GM19023 (cell line): ENCODE measurements around the gene TEX38.
"Not testable (repeated sequence)": the region's sequence is repeated elsewhere in the genome, so short reads cannot be mapped to it uniquely, and the experiment has no call there.

Experiments
- ATAC-seq: cut with Tn5 transposase; IDR thresholded peaks from one replicate; pipeline ENCODE4 v1.9.1; 2021; ENCODE audit warnings: mild to moderate bottlenecking, moderate library complexity; ENCODE audit not compliant: unreplicated experiment

Gene TEX38

GRCh38 chr1:46654698-46655097 is 17.0 kb upstream of the TEX38 start:
- ATAC-seq: not testable (repeated sequence)

GRCh38 chr1:46655848-46656247 is 15.8 kb upstream of the TEX38 start:
- no peak for ATAC-seq

- ATAC-seq: no peak
These were observed 15.0 kb upstream of the TEX38 start for GRCh38 chr1:46656643-46657042.

GRCh38 chr1:46657775-46658174 is 13.9 kb upstream of the TEX38 start:
- no peak for ATAC-seq

- ATAC-seq: no peak
These were observed 12.3 kb upstream of the TEX38 start for GRCh38 chr1:46659307-46659870.

DNA sequence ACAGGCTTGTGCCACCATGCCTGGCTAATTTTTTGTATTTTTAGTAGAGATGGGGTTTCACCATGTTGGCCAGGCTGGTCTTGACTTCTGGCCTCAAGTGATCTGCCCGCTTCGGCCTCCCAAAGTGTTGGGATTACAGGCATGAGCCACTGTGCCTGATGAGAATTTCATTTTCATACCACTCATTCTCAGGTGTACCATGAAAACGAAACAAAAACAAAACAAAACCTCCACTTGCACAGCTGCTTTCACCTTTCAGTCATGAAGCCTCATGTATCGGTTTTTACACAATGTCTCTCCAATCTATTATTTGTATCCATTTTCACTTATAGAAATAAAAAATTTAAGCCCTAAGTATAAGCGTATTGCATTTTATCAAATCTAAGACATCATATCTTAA is 11.5 kb upstream of the TEX38 start:
- peak; percentile 62 for ATAC-seq

- ATAC-seq: not testable (repeated sequence)
These were observed 8.7 kb upstream of the TEX38 start for GRCh38 chr1:46662919-46663318.

- no peak for ATAC-seq
These were observed 5.7 kb upstream of the TEX38 start for GRCh38 chr1:46665983-46666382.

DNA sequence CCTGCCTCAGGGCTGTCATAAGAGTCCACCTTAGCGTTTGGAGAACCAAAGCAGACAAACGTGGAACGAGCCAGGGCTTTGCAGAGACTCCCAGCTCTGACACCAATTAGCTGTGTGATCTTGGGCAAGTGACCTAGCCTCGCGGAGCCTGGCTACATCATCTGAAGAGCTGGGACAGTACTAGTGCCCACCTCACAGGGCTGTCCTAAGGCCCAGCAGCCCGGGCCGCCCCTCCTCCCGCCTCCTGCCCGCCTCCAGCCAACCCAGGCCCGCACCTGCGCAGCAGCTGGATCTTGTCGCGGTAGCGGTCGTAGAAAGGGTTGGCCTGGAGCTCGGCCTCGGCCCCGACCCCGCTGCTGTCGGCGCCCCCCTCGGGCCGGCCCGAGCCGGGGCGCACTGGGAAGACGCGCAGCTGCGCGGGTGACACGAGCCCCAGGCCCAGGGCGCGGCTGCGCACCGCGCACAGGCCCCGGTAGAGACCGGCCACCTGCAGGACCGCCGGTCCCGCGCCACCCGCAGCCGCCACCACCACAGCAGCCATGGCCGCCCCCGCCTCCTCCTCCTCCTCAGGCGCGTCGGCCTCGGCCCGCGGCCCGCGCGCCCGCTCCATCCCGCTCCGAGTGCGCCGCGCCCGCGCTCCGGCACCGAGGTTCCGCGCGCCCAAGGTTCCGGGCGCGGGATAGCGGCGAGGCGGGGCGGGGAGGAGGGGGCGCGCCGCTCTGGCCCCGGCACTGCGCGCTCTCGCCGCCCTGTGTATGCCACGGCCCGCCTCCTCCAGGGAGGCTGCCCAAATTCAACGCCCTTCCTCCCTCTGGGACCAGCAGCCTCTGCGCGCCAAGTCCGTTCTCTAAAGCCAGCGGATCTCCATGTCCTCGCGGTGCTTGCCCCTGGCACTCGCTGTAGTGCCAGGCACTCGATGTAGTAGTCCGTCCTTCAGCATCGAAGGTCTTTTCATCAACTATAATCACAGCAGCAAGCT is 3.6 kb upstream of the TEX38 start, which contains the start of gene ATPAF1:
TSS of gene ATPAF1 (minus strand) at position 583 of the 979 bp plus-strand sequence. CDS start at position 541, 42 bp downstream.
- ATAC-seq: peak; percentile 82

- ATAC-seq: no peak
These were observed 1.5 kb upstream of the TEX38 start for GRCh38 chr1:46670134-46670533.

- no peak for ATAC-seq
These were observed 1.0 kb downstream of the TEX38 start for GRCh38 chr1:46672696-46673095.

- ATAC-seq: no peak
These were observed 2.1 kb downstream of the TEX38 start for GRCh38 chr1:46673749-46674182.

DNA sequence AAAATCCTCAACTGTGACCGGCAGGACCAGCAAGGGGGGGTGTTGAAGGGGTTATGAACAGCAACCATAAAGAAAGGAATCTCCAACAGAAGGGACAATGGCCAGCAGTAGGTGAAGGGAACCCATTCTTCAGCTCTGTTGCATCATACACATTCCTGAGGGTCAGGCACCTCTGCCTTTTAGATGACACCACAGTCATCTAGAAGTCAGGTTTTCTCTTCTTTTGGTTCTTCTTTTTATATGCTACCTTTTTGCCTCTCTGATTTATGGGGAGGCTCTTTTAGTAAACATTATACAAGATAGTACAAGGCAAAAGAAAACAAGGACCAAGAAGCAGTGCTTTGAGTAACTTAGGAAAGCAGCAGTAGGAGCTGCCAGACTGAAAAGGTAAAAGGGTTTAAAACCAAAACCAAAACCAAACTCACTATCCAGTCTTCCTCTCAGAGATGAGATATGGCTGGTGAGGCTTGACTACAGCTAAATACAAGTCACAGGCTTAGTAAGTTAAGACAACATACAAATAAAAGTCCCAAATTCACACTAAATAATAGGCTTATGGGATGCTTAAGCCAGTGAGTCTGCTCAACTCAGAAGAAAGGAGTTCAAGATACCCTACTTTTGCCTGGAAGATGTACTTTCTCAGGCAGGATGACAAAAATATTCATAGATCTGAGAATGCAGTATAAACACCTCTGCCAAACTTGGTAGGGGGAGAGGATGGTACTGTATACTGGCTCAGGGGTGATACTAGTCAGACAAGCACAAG is 4.1 kb downstream of the TEX38 start:
- ATAC-seq: no peak

GRCh38 chr1:46676531-46676930 is 4.9 kb downstream of the TEX38 start:
- ATAC-seq: no peak

- no peak for ATAC-seq
These were observed 5.7 kb downstream of the TEX38 start for GRCh38 chr1:46677339-46677738.

DNA sequence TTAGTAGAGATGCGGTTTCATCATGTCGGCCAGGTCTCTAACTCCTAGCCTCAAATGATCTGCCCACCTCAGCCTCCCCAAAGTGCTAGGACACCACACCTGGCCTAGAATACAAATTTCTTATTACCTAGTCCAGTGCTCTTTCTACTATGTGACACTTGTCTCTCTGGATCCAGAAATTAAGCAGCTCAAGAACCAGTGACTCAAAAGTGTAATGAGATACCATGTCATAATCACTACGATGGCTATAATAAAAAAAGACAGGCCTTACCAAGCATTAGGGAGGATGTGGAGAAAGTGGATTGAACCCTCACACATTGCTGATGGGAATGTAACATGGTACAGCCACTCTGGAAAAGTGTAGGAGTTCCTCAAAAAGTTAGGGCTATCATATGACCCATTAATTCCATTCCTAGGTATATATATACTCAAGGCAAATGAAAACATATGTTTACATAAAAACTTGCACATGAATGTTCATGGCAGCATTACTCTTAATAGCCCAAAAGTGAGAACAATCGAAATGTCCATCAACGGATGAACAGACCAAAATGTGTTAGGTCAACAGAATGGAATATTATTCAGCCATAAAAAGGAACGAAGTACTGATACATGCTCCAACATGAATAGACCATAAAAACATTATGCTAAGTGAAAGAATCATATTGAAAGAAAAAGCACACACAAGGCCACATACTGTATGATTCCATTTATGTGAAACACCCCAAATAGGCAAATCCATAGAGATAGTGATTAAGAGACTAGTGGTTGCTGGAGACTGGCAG is 8.3 kb downstream of the TEX38 start:
- no peak for ATAC-seq

GRCh38 chr1:46681333-46682034 is 9.8 kb downstream of the TEX38 start:
- ATAC-seq: no peak

DNA sequence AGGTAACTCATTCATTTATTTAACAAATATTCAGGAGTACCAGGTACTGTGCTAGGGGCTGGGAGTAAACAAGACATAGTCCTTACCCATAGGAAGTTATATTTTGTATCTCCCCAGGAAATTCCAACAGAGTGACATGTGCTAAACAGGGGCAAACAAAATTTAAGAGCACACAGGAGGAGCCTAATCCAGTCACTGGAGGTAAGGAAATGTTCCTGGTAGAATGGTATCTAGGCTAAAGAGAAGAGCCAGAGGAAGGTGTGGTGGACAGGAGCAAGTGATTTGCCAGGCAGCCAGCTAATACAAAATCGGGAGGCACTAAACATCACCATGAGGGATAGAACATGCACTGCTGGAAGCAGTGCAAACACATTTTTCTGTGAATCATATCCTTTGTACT is 10.4 kb downstream of the TEX38 start:
- ATAC-seq: no peak

DNA sequence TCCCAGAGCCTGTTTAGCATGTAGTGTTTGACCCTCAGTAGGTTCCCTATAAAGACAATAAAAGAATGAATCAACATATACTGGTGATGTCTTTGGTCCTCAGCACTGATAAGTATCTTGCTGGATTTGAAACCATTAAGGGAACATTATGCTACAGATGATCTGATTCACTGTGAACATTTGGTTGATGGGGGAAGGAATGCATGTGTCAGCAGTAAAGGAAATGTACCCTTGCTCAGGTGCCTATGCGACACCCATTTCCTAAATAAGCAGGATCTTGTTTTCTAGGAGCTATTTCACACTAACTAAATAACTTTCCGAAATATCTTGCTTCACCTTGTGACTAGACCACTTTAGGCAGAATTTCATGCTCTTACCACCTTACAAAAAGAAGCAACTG is 13.0 kb downstream of the TEX38 start:
- no peak for ATAC-seq

- ATAC-seq: no peak
These were observed 14.6 kb downstream of the TEX38 start for GRCh38 chr1:46686255-46686654.
